CD4-positive, alpha-beta T cell treated with Interleukin-17A for 1 hour (primary cell): ENCODE measurements around the gene FGF14.
"Not testable (repeated sequence)": the region's sequence is repeated elsewhere in the genome, so short reads cannot be mapped to it uniquely, and the experiment has no call there.

Source experiments
- DNase-seq: peaks from one replicate; pipeline ENCODE4 v3.0.0-alpha.2; 2020

Gene FGF14

GRCh38 chr13:102028206-102028605, 373.6 kb downstream of the FGF14 start:
- DNase-seq, result no peak

- DNase-seq, result no peak
These were observed 380.1 kb downstream of the FGF14 start for GRCh38 chr13:102021777-102022176.

DNA sequence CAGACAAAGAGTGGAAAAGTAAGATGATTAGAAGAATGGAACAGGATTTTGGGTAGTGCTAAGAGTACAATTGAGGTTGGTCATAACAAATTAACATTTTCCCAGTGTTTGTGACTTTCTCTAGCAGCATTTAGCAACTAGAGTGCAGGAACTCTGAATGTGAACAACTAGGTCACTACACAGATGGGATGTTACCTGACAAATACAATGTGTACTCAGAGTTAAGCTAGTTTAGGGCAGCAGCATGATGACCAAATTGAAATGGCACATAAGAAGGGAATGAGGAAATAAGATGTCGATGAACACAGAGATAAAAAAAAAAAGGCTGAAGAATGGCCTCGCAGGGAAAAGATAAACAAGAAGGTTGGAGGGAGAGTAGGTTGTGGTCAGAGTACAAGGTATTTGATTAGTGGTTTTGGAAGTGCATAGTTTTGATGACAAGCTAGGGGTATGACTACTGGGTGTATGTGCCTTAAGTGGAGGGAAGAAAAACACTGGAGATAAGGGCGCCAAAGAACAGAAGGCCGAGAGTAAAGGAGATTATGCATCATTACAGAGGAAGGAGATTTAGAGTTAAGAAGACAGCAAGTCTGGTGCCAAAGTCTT, 381.1 kb downstream of the FGF14 start:
- DNase-seq, result no peak

DNA sequence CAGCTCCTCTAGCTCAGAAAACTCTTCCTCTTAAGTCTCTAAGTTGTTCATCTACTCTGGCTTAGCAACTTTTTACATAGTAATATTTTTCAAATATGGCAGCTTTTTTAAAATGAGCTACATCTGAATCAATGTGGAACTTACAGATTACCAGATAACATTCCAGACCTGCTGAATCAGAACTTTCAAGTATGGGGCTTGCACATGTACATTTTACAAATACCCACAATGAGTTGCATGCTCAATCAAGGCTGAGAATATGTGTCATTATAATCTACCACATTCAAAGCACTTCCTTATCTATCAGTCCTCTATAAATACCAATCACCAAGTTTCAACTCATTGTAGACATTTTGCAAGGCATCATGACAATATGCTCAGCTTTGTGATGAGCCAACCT, 383.1 kb downstream of the FGF14 start:
- DNase-seq, result no peak

- no peak for DNase-seq
These were observed 384.6 kb downstream of the FGF14 start for GRCh38 chr13:102017248-102017647.

- DNase-seq, result no peak
These were observed 389.3 kb downstream of the FGF14 start for GRCh38 chr13:102012299-102013293.

DNA sequence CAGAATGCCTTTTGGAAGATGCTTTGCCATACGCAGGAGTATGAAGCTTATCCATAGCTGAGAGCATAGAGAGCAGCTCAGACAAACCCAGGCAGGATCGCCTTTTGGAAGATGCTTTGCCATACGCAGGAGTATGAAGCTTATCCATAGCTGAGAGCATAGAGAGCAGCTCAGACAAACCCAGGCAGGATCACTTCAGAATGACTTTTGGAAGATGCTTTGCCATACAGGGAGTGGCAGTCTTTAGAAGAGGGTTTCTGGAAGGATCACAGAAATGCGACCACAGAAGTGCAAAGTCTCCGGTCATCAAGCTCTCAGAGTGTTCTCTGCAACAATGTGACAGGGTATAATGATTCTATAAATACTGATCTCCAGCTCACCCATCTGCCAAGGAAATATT, 390.4 kb downstream of the FGF14 start:
- DNase-seq, result not testable (repeated sequence)

GRCh38 chr13:102003848-102004570, 397.8 kb downstream of the FGF14 start:
- no peak for DNase-seq

DNA sequence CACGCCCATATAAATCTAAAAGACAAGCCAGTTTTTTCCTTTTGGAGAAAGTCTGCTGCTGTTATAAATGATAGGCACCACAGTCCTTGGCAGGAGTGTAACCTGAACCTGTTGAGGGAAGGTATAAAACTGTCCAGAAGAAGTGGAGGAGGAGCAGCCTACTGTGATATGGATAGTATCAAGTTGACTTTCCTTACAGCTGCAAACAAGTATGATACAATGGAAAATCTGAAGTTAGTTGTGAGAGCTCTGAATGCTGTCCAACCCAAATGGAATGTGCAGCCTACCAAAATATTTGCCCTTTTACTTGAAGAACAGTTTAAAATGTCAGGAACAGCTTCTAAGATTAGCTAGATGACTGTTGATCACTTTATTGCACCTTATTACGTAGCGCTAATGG, 399.6 kb downstream of the FGF14 start:
- DNase-seq, result no peak

DNA sequence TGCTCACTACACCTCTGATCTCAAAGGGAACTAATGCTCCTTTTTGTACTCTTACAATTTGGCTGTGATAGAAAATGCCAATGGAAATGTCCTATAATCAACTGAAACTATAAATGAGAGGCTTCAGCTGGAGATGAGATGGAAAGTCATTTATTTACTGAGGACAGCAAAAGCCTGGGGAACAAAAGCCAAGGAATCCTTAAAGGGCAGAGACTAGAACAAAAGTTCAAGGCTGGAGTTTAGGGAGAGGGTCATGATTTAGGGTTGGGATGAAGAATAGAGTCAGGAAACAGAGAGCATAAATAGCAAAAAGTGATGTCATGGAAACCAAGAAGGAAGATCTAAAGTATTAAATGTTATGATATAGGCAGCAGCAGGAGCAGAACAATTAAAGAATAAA, 401.1 kb downstream of the FGF14 start:
- no peak for DNase-seq

DNA sequence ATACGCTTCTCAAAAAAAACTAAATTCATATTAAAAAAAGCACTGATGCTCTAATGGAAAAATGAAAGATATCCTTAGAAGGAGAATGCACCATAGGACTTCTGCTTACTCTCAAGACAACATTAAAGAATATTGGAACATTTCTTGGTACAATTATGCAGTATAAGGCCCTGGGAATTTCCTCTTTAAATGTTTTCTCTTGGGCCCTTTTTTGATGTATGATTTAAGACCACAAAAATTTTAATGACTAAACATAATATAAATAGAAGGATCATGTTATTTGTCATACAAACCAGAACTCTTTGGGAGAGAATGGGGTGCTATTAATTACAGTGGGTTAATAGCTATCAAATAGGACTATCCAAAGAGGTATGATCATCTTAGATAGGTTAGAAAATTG, 403.7 kb downstream of the FGF14 start:
- DNase-seq, result no peak

- no peak for DNase-seq
These were observed 404.9 kb downstream of the FGF14 start for GRCh38 chr13:101996954-101997353.

DNA sequence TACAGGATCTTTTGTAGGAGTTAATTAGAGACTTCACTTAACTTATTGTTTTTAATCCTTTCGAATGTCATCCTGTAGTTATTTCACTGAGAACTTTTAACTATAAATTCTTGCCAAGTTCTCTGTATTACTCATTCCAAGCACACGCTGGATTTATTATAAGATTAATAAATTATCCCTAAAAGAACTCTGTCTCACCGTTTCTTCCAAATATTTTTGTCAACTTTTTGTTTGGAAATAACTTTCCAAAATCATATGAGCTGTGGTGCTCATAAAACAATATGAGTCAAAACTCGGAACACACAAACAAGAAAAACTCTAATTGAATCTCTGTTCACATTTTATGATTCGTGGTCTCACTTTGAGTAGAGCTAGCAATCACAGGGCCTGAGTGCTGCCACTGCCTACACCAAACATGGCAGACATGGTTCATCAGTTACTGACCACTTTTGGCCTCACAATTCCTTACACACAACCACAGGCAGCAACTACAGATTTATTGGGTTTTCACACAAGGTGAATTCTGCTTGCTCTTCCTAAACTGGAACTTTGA, 412.0 kb downstream of the FGF14 start:
- DNase-seq, result no peak

- DNase-seq, result no peak
These were observed 413.7 kb downstream of the FGF14 start for GRCh38 chr13:101988140-101988539.

- no peak for DNase-seq
These were observed 415.5 kb downstream of the FGF14 start for GRCh38 chr13:101986316-101986715.

- no peak for DNase-seq
These were observed 416.5 kb downstream of the FGF14 start for GRCh38 chr13:101985321-101985720.

DNA sequence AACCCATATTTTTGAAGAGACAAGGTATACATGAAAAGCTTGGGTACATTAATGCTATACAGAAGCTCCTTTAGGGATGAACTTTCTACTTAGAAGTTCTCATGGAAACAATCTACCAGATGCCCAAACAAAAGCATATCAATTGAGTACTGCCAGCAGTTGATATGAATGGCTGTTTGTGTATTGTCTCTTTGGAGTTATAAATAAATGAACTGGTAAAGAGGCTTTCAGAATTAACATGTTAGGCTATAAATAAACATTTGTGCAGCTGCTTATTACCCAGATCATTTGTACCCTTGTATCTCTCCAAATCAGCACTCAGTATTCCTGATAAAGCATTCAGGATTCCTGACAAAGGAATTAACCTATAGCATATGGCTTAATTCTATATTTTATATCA, 418.9 kb downstream of the FGF14 start:
- DNase-seq, result no peak

DNA sequence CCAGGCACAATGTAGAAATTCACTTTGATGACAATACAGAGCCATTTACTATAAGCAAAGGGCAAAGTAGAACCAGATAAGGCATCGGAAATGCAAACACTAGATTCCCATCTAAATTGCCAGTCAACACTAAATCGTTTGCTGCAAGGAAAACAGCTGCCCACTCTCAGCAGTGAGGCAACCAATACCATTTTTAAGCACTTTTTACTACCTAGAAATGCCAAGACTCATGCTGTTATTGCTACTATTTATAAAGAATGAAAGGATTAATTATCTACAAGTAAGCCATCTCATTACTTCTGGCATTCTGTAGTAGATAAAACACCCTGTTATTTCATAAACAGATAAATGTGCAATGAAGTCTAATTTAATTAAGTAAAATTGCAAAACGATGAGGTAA, 422.0 kb downstream of the FGF14 start:
- no peak for DNase-seq

GRCh38 chr13:101978552-101979315, 423.1 kb downstream of the FGF14 start:
- no peak for DNase-seq

DNA sequence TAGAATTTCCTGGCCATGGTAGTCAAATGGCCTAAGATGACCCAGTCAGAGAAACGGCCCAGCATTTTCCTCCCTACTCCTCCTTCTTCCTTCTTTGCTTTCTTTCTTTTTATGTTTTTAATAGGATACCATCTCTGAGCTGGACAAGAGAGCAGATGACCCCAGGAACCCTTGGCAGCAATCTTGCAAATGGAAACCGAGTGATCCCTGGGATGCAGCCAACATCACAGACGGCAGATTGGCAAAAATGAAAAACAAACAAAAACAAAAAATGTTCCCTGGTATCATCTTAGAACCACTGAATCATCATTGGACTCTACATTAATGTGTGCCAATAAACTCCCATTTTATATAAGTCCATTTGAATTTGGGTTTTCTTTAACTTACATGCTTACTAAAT, 424.4 kb downstream of the FGF14 start:
- DNase-seq, result no peak

- no peak for DNase-seq
These were observed 429.7 kb downstream of the FGF14 start for GRCh38 chr13:101972191-101972590.

- DNase-seq, result no peak
These were observed 431.5 kb downstream of the FGF14 start for GRCh38 chr13:101970341-101970740.

- no peak for DNase-seq
These were observed 434.1 kb downstream of the FGF14 start for GRCh38 chr13:101967781-101968180.
